GM12865 (cell line): ENCODE data around the gene HARBI1.

Experiments
- DNase-seq: peaks from one replicate; pipeline ENCODE4 v3.0.0; 2010; ENCODE audit warnings: low read depth
- H3K4me3 ChIP-seq: 2 replicates; pipeline ENCODE4 v1.5.1; 2011; ENCODE audit warnings: mild to moderate bottlenecking, low read depth, low read length, control low read depth
- TF ChIP-seq, protein P1 (sequence below): IDR thresholded peaks from 2 replicates; pipeline ENCODE4 v1.5.1; 2011; ENCODE audit warnings: low read length, control low read depth, low read depth, inconsistent platforms; ENCODE audit not compliant: insufficient read depth; ENCODE audit errors: missing control alignments

Gene HARBI1

GRCh38 chr11:46599340-46600193, 17.5 kb downstream of the HARBI1 start:
- no peak for DNase-seq
- TF ChIP-seq, protein P1, sequence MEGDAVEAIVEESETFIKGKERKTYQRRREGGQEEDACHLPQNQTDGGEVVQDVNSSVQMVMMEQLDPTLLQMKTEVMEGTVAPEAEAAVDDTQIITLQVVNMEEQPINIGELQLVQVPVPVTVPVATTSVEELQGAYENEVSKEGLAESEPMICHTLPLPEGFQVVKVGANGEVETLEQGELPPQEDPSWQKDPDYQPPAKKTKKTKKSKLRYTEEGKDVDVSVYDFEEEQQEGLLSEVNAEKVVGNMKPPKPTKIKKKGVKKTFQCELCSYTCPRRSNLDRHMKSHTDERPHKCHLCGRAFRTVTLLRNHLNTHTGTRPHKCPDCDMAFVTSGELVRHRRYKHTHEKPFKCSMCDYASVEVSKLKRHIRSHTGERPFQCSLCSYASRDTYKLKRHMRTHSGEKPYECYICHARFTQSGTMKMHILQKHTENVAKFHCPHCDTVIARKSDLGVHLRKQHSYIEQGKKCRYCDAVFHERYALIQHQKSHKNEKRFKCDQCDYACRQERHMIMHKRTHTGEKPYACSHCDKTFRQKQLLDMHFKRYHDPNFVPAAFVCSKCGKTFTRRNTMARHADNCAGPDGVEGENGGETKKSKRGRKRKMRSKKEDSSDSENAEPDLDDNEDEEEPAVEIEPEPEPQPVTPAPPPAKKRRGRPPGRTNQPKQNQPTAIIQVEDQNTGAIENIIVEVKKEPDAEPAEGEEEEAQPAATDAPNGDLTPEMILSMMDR: no peak
- H3K4me3 ChIP-seq: no peak overlapping the region

GRCh38 chr11:46597609-46598219, 19.3 kb downstream of the HARBI1 start:
- no peak overlapping the region for H3K4me3 ChIP-seq
- TF ChIP-seq, protein P1: no peak
- DNase-seq: no peak

DNA sequence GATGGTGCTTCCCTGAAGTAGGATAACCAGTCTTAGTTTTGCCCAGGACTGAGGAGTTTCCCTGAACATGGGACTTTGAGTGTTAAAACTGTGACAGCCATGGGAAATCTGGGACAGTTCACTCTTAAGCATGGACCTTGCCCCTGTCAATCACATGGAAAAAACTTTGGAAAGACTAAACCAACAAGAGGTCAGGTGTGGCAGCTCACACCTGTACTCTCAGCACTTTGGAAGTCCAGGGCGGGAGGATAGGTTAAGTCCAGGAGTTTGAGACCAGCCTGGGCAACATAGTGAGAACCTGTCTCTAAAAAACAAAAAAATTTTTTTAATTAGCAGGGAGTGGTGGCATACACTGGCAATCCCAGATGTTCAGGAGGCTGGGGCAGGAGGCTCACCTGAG, 19.9 kb downstream of the HARBI1 start:
- DNase-seq: no peak
- TF ChIP-seq, protein P1: no peak
- no peak overlapping the region for H3K4me3 ChIP-seq

- peak overlapping the region; percentile 87; the same call in 1 of the 2 replicates for H3K4me3 ChIP-seq
- DNase-seq: no peak
- TF ChIP-seq, protein P1: no peak
Observed at GRCh38 chr11:46594785-46595184, 22.2 kb downstream of the HARBI1 start.

DNA sequence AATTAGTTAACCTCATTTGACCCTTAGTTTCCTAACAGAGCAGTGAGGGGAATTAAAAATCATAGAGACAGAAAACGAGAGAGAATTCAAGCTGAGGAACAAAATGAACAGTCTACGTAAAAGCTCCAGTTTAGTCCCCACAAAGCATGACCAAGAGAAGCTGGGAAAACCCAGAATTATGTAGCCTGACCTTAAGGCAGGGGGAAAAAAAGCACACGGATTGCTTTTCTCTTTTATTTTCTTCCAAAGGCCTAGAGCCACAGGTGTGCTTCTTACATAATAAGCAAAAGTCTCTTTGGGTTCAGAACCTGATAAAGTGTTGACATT, 22.7 kb downstream of the HARBI1 start:
- H3K4me3 ChIP-seq: peak overlapping the region; percentile 87
- TF ChIP-seq, protein P1: no peak
- DNase-seq: no peak

DNA sequence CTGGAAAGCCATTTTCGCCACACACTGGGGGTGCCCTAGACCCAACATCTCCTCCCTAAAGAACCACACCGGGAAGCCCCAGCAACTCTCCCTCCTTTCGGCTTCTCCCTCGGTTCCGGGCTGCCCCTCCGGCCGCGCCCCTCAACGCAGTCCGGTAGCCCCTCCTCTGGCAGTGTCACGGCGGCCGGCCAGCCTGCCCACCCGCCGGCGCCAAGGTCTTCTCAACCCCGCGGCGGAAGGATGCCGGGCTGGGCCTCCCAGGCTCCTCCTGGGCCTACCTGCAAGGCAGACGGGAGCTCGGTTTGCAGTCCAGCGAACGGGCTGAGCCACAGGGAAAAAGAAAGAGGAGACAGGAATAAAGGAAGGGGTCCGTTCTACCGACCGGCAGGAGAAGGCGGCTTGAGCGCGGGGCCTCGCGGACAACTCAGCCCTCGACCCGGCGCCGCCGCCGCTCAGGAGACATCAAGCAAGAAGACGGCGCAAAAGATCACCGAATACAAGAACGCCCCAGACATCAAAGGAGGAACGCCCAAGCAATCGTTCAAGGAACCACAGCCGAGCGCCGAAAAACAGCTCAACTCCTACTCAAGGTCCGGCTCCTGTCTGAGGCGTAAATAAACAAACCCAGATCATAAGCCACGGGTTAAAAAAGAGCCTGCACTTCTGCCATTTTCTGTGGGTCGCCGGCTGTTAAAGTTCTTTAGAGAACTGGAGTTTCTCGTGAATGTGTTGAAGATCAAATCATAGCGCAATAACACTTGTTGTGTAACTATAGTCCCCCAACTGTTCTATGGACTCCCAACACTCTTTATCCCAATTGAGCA, 23.3 kb downstream of the HARBI1 start, which contains the start of gene AMBRA1:
AMBRA1 (minus strand) TSS at position 474 of the 824 bp plus-strand sequence. CDS start 45,643 bp downstream, outside the sequence.
- peak within 1 kb of the TSS; percentile 87 for H3K4me3 ChIP-seq
- TF ChIP-seq, protein P1: no peak
- peak; percentile 95 for DNase-seq
